AG04450 (cell line): ENCODE data around the gene BCL11B. TPM values are rescaled to one million over a fixed set of nuclear protein-coding genes. Genes with fewer than 3 reads are reported as not detected.

ENCODE experiments used
- CTCF ChIA-PET: fragments of 300-600, 350-600 bp; formaldehyde crosslinking; extraction: SDS; loops from one replicate; lab custom pipeline; 2022; ENCODE audit warnings: antibody characterized with exemption, inconsistent platforms; lab: Charles Lee
- POLR2A ChIA-PET: fragments of 350-600 bp; formaldehyde crosslinking; extraction: SDS; loops from one replicate; lab custom pipeline; 2021; ENCODE audit warnings: antibody characterized with exemption, inconsistent platforms; lab: Yijun Ruan, JAX
- DNase-seq: peaks from one replicate; pipeline ENCODE4 v3.0.0-alpha.2; 2011; ENCODE audit warnings: low read depth, low spot score
- H3K27ac ChIP-seq: one replicate; pipeline ENCODE4 v1.5.1; 2012; ENCODE audit warnings: low read depth, low read length, control low read depth
- H3K27me3 ChIP-seq: one replicate; pipeline ENCODE4 v1.6.0; 2012; ENCODE audit warnings: low read length; ENCODE audit not compliant: control insufficient read depth, insufficient read depth
- H3K4me3 ChIP-seq: 2 replicates; pipeline ENCODE4 v1.5.1; 2011; ENCODE audit warnings: mild to moderate bottlenecking, low read depth, low read length, control low read depth
- H3K9me3 ChIP-seq: 2 replicates; pipeline ENCODE4 v1.5.1; 2012; ENCODE audit warnings: low read length; ENCODE audit not compliant: control insufficient read depth, insufficient read depth
- CTCF ChIP-seq: IDR thresholded peaks from 2 replicates; pipeline ENCODE4 v1.5.1; 2011; ENCODE audit warnings: low read depth, low read length, control low read depth, inconsistent platforms
- polyA plus RNA-seq: library from polyadenylated mRNA; depleted of rRNA; stranded (reverse); fragments of >200 nt; gene quantifications from 2 replicates; pipeline ENCODE4 v1.2.3, GENCODE V29; 2011

Gene BCL11B
- polyA plus RNA-seq, 1 experiment = not detected

- ChIA-PET CTCF (no interaction called here), POLR2A (no interaction called here)
- DNase-seq = no peak
- H3K4me3 ChIP-seq = no peak overlapping the region
- TF ChIP-seq CTCF = no peak
- H3K27me3 ChIP-seq = no peaks in the 10 kb centered on the region
- no peak overlapping the region for H3K27ac ChIP-seq
- peaks cover 3% of the 10 kb centered on the region; the same call in 1 of the 2 replicates for H3K9me3 ChIP-seq
Observed at GRCh38 chr14:99212199-99212598, 59.8 kb downstream of the BCL11B start.

- TF ChIP-seq CTCF = no peak
- H3K4me3 ChIP-seq = no peak overlapping the region
Observed at GRCh38 chr14:99211410-99211809, 60.6 kb downstream of the BCL11B start.

GRCh38 chr14:99210333-99210732, 61.7 kb downstream of the BCL11B start:
- H3K27ac ChIP-seq = no peak overlapping the region
- ChIA-PET CTCF (no interaction called here), POLR2A (no interaction called here)
- no peak for TF ChIP-seq CTCF
- H3K9me3 ChIP-seq = peaks cover 3% of the 10 kb centered on the region; the same call in 1 of the 2 replicates
- DNase-seq = no peak
- no peaks in the 10 kb centered on the region for H3K27me3 ChIP-seq
- no peak overlapping the region for H3K4me3 ChIP-seq

More at GRCh38 chr14:99211410-99211809, 60.6 kb downstream of the BCL11B start:
- no peaks in the 10 kb centered on the region for H3K27me3 ChIP-seq
- POLR2A ChIA-PET = no interaction called here
- H3K27ac ChIP-seq = no peak overlapping the region
- H3K9me3 ChIP-seq = peaks cover 3% of the 10 kb centered on the region; the same call in 1 of the 2 replicates
- CTCF ChIA-PET = no interaction called here
- DNase-seq = no peak

GRCh38 chr14:99209409-99209808, 62.6 kb downstream of the BCL11B start:
- Histone ChIP-seq H3K27me3 (no peaks in the 10 kb centered on the region), H3K9me3 (peaks cover 3% of the 10 kb centered on the region; the same call in 1 of the 2 replicates), H3K27ac (no peak overlapping the region), H3K4me3 (no peak overlapping the region)
- CTCF ChIA-PET = no interaction called here
- TF ChIP-seq CTCF = no peak
- POLR2A ChIA-PET = no interaction called here
- DNase-seq = no peak

- Histone ChIP-seq H3K27ac (no peak overlapping the region), H3K4me3 (no peak overlapping the region), H3K27me3 (no peaks in the 10 kb centered on the region), H3K9me3 (peaks cover 3% of the 10 kb centered on the region; the same call in 1 of the 2 replicates)
- DNase-seq = no peak
- ChIA-PET POLR2A (no interaction called here), CTCF (no interaction called here)
- no peak for TF ChIP-seq CTCF
Observed at GRCh38 chr14:99208318-99208717, 63.7 kb downstream of the BCL11B start.
